GM18517 (cell line): Measurements from ENCODE around the gene CDK6.
"Not testable (repeated sequence)": the region's sequence is repeated elsewhere in the genome, so short reads cannot be mapped to it uniquely, and the experiment has no call there.

Experiments used
- ATAC-seq: cut with Tn5 transposase; IDR thresholded peaks from one replicate; pipeline ENCODE4 v1.9.1; 2021; ENCODE audit warnings: mild to moderate bottlenecking, moderate library complexity; ENCODE audit not compliant: unreplicated experiment

CDK6 gene

GRCh38 chr7:92763636-92764423, 72.5 kb downstream of the CDK6 start:
- no peak for ATAC-seq

DNA sequence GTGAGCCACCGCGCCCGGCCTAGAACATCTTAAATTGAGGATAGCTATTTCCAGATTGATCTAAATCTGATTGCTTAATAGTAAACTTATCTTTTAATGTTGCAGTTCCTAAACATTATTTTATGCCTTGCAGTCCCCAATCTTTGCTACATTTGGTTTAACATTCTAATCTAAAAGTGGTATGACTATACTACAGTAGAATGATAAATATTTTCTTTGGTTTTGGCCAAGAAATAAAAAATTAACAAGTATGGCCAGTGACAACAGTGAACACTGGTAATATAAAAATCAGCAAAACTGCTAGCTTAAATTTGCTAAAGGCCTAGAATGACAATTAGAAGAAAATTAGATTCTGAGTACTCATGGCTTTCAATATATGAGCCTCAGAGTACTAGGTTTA, 73.5 kb downstream of the CDK6 start:
- ATAC-seq = no peak

DNA sequence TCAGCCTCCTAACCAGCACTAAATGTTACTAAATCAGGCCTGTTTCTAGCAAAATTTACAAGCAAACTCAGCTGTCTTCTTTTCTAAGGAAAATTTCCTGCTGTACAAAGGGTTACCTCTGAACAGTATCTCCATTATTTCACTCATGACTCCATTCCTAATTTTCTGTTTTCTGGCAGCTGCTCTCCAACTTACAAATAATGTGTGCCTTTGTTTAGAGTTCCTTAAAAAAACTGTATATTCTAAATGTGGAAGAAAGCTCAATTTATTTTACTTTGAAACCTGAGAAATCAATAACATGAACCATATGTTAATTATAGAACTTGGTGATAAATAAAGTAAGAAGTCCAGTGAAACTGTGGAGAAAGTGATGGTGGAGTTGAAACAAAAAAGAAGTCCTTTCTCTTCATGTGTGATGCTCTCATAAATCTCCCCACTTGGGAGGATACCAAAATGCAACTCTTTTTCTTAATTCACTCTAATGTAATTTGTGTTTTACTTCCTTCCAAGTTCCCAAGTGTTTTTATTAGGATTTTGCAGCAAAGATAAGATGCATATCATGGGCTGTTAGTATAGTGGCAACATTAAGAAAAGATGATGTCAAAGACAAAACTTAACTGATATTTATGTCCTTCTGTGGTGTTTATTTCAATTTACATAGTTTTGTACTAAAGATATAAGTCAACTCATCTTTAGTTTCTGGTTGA, 74.8 kb downstream of the CDK6 start:
- ATAC-seq = no peak

- no peak for ATAC-seq
Measured at GRCh38 chr7:92758796-92759431, 77.5 kb downstream of the CDK6 start.

- not testable (repeated sequence) for ATAC-seq
Measured at GRCh38 chr7:92757311-92757910, 79.0 kb downstream of the CDK6 start.

GRCh38 chr7:92755680-92756079, 80.7 kb downstream of the CDK6 start:
- no peak for ATAC-seq

GRCh38 chr7:92754919-92755581, 81.3 kb downstream of the CDK6 start:
- ATAC-seq = no peak

GRCh38 chr7:92753614-92754013, 82.8 kb downstream of the CDK6 start:
- ATAC-seq = no peak

- ATAC-seq = no peak
Measured at GRCh38 chr7:92751902-92752901, 84.2 kb downstream of the CDK6 start.

DNA sequence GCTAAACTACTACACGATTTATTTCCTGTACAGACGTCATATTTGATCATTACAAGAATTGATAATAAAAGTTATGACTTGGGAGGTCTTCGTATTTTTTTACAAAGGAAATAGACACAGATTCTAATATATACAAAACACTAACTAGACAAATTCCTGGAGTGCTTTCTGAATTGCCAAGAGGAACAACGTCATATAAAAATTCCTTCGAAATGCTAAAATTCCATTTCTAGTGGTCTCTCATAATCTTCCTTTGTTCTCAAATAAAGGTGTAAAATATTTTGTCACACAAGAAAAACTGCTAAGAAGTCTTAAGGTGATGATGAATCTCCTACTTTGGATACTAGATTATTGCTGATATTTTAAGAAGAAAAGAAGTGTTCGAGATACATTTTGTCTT, 85.4 kb downstream of the CDK6 start:
- ATAC-seq = no peak

- ATAC-seq = no peak
Measured at GRCh38 chr7:92750447-92750839, 85.9 kb downstream of the CDK6 start.

DNA sequence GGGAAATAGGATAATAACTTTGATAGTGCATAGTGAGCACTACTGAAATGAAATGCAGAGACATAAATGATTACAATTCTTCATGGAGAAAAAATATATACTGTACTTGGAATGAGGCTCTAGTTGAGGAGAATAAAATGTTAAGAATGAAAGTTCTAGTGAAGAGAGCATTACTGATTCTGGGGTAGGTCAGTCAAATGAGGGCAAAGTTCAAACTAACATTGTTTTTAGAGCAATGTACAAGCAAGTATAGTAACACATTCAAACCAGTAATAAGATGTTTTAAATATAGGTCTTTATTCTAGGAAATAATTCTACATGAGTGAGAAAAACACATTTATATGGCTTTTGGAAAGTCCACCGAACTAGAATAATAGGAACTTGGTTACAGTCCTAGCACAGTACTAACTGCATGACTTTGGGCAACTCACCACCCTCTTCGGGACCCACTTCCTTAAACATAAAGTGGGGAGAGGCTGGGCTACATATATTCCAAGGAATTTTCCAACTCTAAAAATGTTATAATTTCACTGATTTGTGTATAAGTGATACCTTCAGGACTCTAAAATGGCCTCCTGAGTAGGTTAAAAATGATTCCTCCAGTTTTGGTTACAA, 86.4 kb downstream of the CDK6 start:
- ATAC-seq = no peak

GRCh38 chr7:92749327-92749755, 87.0 kb downstream of the CDK6 start:
- no peak for ATAC-seq

DNA sequence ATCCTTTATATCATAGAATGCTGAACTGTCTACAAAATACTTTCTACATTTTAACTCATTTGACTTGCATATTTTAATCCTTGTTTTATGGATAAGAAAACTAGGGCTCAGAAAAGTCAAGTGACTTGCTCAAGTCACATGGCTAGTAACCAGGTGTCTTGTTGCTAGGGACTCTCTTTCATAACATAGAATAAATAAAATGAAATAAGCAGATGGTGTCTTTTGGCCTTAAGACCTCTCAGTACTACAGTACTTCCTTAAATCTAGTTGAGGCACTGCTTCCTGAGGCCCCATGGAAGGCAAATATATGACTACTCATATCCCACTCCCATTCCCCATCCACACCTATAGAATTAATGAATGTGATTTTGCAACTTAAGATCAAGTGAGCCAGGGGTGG, 87.9 kb downstream of the CDK6 start:
- no peak for ATAC-seq

DNA sequence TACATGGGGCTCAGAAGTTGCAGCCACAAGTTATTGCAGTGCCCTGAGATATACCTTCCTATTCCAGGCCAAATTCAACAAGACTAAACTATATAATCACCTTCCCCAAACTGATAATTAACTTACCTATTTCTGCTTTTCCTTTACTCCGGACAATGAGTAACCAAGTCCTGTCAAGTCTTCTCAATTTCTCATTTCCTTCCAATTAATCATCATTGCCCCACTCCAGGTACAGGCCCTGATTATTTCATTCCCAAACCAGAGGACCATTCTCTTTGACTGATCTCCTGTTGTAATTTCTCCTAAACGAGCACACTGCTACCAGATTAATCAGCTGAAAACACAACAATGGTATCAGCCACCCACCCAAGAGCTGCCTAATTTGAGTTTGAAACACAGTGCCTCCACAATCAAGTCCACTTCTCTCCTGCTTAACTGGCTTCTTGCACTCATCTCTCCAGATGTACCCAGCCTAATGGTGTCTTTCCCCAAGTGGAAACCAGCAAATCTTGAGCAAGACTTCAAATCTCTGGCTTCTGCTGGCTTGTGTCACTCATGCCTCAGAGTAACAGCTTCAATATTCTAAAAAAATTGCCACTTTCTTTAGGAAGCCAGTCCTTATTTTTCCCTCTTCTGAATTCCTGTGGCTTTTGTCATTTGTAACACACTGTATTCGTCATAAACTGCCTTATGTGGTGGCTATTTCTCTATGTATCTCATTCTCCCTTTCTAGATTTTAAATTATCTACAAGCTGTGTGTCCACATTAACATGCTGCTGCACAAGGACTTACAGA, 89.1 kb downstream of the CDK6 start:
- no peak for ATAC-seq

- no peak for ATAC-seq
Measured at GRCh38 chr7:92745241-92745640, 91.1 kb downstream of the CDK6 start.

- not testable (repeated sequence) for ATAC-seq
Measured at GRCh38 chr7:92744180-92744579, 92.2 kb downstream of the CDK6 start.

- no peak for ATAC-seq
Measured at GRCh38 chr7:92742186-92742585, 94.2 kb downstream of the CDK6 start.
